HepG2 (cell line): ENCODE data around the gene CCDC174. TPM values are rescaled to one million over a fixed set of nuclear protein-coding genes. Genes with fewer than 3 reads are reported as not detected.

ENCODE experiments used
- BRCA1 ChIP-seq: sonication (generic); formaldehyde crosslinking; IDR thresholded peaks from 2 replicates; pipeline ENCODE4 v1.4.0; 2020; ENCODE audit warnings: missing genetic modification reagents
- HOXA9 ChIP-seq: sonication (generic); formaldehyde crosslinking; IDR thresholded peaks from 2 replicates; pipeline ENCODE4 v1.8.1; 2022; ENCODE audit warnings: missing genetic modification reagents, mild to moderate bottlenecking, moderate library complexity, borderline replicate concordance
- MIER3 ChIP-seq: IDR thresholded peaks from 2 replicates; pipeline ENCODE4 v1.6.1; 2016; ENCODE audit warnings: missing compliant biosample characterization, borderline replicate concordance
- PHF20 ChIP-seq: sonication (generic); formaldehyde crosslinking; IDR thresholded peaks from 2 replicates; pipeline ENCODE4 v1.5.0; 2020; ENCODE audit warnings: mild to moderate bottlenecking, missing genetic modification reagents
- SOX6 ChIP-seq, 2 experiments: fragments of 450-650 bp in 1 of 2; sonication (generic) in 1 of 2; formaldehyde crosslinking in 1 of 2; IDR thresholded peaks; 2 replicates each; pipeline versions ENCODE4 v1.4.0 to v1.6.1; 2017 to 2020; ENCODE audit warnings: antibody characterized with exemption in 1 of 2, mild to moderate bottlenecking in 1 of 2, missing genetic modification reagents in 1 of 2
- ZBTB42 ChIP-seq: sonication (generic); formaldehyde crosslinking; IDR thresholded peaks from 2 replicates; pipeline ENCODE4 v1.5.0; 2020; ENCODE audit warnings: mild to moderate bottlenecking, missing genetic modification reagents
- ZNF232 ChIP-seq: sonication (generic); formaldehyde crosslinking; IDR thresholded peaks from 2 replicates; pipeline ENCODE4 v1.4.0; 2020; ENCODE audit warnings: missing genetic modification reagents, borderline replicate concordance
- ZNF567 ChIP-seq: sonication (generic); formaldehyde crosslinking; IDR thresholded peaks from 2 replicates; pipeline ENCODE4 v1.8.1; 2023; ENCODE audit warnings: mild to moderate bottlenecking, missing genetic modification reagents, borderline replicate concordance
- ZNF670 ChIP-seq: sonication (generic); formaldehyde crosslinking; IDR thresholded peaks from 2 replicates; pipeline ENCODE4 v1.8.0; 2022; ENCODE audit warnings: mild to moderate bottlenecking, missing genetic modification reagents, borderline replicate concordance
- ZNF749 ChIP-seq: sonication (generic); formaldehyde crosslinking; IDR thresholded peaks from 2 replicates; pipeline ENCODE4 v1.8.0; 2022; ENCODE audit warnings: mild to moderate bottlenecking, missing genetic modification reagents, moderate library complexity, borderline replicate concordance
- ZNF773 ChIP-seq: sonication (generic); formaldehyde crosslinking; IDR thresholded peaks from 2 replicates; pipeline ENCODE4 v1.4.0; 2020; ENCODE audit warnings: missing genetic modification reagents, borderline replicate concordance
- polyA plus RNA-seq, 8 experiments: library from polyadenylated mRNA; depleted of rRNA in 3 of 8; stranded (reverse) in 7 of 8; unstranded in 1 of 8; fragments of >200 nt; fragmentation: Illumina TruSeq in 4 of 8; extraction: Trizol in 4 of 8; gene quantifications; 2 replicates each; pipeline versions ENCODE4 v1.2.1 to v1.2.3, GENCODE V29; 2011 to 2016; ENCODE audit warnings: low read depth in 4 of 8, missing spikeins in 1 of 8, mixed read lengths in 1 of 8; ENCODE audit not compliant: insufficient read depth in 1 of 8
- total RNA-seq, 5 experiments: library from RNA; depleted of rRNA; stranded (reverse); fragments of >200 nt; fragmentation: Illumina TruSeq; extraction: Trizol; gene quantifications; 2 replicates each; pipeline ENCODE4 v1.2.3, GENCODE V29; 2016; ENCODE audit warnings: low read depth in 1 of 5
- TF ChIP-seq, protein P1 (sequence below): sonication (generic); formaldehyde crosslinking; IDR thresholded peaks from 2 replicates; pipeline ENCODE4 v1.5.0; 2020; ENCODE audit warnings: mild to moderate bottlenecking, missing genetic modification reagents, moderate library complexity
- TF ChIP-seq, protein P2 (sequence below): sonication (generic); formaldehyde crosslinking; IDR thresholded peaks from 2 replicates; pipeline ENCODE4 v1.4.0; 2020; ENCODE audit warnings: missing genetic modification reagents
- TF ChIP-seq, protein P3 (sequence below): sonication (generic); formaldehyde crosslinking; IDR thresholded peaks from 2 replicates; pipeline ENCODE4 v1.5.1; 2020; ENCODE audit warnings: mild to moderate bottlenecking, missing genetic modification reagents, borderline replicate concordance
- TF ChIP-seq, protein P4 (sequence below): sonication (generic); formaldehyde crosslinking; IDR thresholded peaks from 2 replicates; pipeline ENCODE4 v1.5.0; 2020; ENCODE audit warnings: missing genetic modification reagents
- TF ChIP-seq, protein P5 (sequence below): sonication (generic); formaldehyde crosslinking; IDR thresholded peaks from 2 replicates; pipeline ENCODE4 v1.4.0; 2020; ENCODE audit warnings: missing genetic modification reagents, borderline replicate concordance

Gene CCDC174
- total and polyA plus RNA-seq, 2 of the 13 experiments (the other 11 are each of a cell fraction or from before 2014, with no cell fraction given) = 5.4 to 11.0 TPM

DNA sequence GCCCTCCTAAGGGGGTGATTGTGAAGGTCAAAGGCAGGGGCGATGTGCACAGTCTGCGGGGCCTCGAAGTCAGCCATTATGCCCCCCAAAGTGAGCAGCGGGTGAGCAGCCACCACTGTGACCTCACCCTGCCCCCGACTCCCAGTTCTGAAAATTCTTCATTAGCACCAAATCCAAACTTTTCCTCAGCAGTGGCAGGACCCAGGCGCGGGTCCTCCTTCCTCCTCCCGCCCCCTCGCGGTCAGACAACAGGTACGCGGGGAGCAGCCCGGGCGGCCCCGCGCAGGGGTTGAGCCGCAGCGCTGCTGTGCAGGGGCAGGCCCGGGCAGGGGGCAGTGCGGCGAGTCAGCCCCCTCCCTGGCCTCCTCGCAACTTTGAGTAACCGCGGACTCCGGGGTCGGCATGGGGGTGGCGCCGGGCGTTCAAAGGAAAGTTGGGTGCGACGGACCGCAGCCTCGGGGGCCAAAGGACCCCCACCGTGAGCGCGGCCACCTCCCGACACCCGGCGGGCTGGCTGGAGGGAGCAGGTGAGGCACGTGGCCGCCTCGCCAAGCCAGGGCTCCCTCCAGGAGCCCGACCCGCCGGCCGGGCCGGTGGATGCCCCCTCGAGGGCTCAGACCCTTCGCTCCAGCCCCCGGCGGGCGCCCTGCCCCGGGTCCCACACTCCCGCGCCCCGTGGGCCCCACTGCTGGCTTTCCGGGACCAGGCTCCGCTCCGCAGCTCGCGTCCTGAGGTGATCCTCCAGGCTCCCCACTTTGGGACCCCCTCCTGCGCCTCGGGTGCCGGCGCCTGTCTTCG is 49.4 kb upstream of the CCDC174 start (continued):
- no peak for TF ChIP-seq BRCA1
- TF ChIP-seq, protein P1, sequence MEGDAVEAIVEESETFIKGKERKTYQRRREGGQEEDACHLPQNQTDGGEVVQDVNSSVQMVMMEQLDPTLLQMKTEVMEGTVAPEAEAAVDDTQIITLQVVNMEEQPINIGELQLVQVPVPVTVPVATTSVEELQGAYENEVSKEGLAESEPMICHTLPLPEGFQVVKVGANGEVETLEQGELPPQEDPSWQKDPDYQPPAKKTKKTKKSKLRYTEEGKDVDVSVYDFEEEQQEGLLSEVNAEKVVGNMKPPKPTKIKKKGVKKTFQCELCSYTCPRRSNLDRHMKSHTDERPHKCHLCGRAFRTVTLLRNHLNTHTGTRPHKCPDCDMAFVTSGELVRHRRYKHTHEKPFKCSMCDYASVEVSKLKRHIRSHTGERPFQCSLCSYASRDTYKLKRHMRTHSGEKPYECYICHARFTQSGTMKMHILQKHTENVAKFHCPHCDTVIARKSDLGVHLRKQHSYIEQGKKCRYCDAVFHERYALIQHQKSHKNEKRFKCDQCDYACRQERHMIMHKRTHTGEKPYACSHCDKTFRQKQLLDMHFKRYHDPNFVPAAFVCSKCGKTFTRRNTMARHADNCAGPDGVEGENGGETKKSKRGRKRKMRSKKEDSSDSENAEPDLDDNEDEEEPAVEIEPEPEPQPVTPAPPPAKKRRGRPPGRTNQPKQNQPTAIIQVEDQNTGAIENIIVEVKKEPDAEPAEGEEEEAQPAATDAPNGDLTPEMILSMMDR = peak; percentile 56
- TF ChIP-seq MIER3 = no peak
- no peak for TF ChIP-seq ZNF670
- TF ChIP-seq ZNF232 (CRISPR knock-in tag) = no peak
- TF ChIP-seq, protein P2, sequence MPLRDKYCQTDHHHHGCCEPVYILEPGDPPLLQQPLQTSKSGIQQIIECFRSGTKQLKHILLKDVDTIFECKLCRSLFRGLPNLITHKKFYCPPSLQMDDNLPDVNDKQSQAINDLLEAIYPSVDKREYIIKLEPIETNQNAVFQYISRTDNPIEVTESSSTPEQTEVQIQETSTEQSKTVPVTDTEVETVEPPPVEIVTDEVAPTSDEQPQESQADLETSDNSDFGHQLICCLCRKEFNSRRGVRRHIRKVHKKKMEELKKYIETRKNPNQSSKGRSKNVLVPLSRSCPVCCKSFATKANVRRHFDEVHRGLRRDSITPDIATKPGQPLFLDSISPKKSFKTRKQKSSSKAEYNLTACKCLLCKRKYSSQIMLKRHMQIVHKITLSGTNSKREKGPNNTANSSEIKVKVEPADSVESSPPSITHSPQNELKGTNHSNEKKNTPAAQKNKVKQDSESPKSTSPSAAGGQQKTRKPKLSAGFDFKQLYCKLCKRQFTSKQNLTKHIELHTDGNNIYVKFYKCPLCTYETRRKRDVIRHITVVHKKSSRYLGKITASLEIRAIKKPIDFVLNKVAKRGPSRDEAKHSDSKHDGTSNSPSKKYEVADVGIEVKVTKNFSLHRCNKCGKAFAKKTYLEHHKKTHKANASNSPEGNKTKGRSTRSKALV (CRISPR knock-in tag) = peak; percentile 19; the same call in 1 of the 2 replicates
- TF ChIP-seq PHF20 = no peak
- TF ChIP-seq HOXA9 (CRISPR knock-in tag) = no peak
- no peak for TF ChIP-seq ZBTB42 (CRISPR knock-in tag)
- TF ChIP-seq ZNF773 (CRISPR knock-in tag) = no peak
- no peak for TF ChIP-seq SOX6 (IDR thresholded peaks at IDR 0.05)
- no peak for TF ChIP-seq SOX6 (CRISPR knock-in tag; IDR thresholded peaks at IDR 0.05)
- TF ChIP-seq, protein P3, sequence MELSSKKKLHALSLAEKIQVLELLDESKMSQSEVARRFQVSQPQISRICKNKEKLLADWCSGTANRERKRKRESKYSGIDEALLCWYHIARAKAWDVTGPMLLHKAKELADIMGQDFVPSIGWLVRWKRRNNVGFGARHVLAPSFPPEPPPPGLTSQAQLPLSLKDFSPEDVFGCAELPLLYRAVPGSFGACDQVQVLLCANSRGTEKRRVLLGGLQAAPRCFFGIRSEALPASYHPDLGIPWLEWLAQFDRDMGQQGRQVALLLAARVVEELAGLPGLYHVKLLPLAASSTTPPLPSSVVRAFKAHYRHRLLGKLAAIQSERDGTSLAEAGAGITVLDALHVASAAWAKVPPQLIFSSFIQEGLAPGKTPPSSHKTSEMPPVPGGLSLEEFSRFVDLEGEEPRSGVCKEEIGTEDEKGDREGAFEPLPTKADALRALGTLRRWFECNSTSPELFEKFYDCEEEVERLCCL (CRISPR knock-in tag) = no peak
- TF ChIP-seq, protein P4, sequence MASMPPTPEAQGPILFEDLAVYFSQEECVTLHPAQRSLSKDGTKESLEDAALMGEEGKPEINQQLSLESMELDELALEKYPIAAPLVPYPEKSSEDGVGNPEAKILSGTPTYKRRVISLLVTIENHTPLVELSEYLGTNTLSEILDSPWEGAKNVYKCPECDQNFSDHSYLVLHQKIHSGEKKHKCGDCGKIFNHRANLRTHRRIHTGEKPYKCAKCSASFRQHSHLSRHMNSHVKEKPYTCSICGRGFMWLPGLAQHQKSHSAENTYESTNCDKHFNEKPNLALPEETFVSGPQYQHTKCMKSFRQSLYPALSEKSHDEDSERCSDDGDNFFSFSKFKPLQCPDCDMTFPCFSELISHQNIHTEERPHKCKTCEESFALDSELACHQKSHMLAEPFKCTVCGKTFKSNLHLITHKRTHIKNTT (CRISPR knock-in tag) = no peak
- TF ChIP-seq ZNF749 = no peak
- no peak for TF ChIP-seq ZNF567 (CRISPR knock-in tag)
- TF ChIP-seq, protein P5, sequence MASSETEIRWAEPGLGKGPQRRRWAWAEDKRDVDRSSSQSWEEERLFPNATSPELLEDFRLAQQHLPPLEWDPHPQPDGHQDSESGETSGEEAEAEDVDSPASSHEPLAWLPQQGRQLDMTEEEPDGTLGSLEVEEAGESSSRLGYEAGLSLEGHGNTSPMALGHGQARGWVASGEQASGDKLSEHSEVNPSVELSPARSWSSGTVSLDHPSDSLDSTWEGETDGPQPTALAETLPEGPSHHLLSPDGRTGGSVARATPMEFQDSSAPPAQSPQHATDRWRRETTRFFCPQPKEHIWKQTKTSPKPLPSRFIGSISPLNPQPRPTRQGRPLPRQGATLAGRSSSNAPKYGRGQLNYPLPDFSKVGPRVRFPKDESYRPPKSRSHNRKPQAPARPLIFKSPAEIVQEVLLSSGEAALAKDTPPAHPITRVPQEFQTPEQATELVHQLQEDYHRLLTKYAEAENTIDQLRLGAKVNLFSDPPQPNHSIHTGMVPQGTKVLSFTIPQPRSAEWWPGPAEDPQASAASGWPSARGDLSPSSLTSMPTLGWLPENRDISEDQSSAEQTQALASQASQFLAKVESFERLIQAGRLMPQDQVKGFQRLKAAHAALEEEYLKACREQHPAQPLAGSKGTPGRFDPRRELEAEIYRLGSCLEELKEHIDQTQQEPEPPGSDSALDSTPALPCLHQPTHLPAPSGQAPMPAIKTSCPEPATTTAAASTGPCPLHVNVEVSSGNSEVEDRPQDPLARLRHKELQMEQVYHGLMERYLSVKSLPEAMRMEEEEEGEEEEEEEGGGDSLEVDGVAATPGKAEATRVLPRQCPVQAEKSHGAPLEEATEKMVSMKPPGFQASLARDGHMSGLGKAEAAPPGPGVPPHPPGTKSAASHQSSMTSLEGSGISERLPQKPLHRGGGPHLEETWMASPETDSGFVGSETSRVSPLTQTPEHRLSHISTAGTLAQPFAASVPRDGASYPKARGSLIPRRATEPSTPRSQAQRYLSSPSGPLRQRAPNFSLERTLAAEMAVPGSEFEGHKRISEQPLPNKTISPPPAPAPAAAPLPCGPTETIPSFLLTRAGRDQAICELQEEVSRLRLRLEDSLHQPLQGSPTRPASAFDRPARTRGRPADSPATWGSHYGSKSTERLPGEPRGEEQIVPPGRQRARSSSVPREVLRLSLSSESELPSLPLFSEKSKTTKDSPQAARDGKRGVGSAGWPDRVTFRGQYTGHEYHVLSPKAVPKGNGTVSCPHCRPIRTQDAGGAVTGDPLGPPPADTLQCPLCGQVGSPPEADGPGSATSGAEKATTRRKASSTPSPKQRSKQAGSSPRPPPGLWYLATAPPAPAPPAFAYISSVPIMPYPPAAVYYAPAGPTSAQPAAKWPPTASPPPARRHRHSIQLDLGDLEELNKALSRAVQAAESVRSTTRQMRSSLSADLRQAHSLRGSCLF (CRISPR knock-in tag) = no peak
